HepG2 (cell line): Measurements from ENCODE around the gene NDST1. TPM values are rescaled to one million over a fixed set of nuclear protein-coding genes. Genes with fewer than 3 reads are reported as not detected.

Experiments used
- CBX1 ChIP-seq: IDR thresholded peaks from one replicate; pipeline ENCODE4 v1.6.1; 2016; ENCODE audit warnings: antibody characterized with exemption, low read depth
- DDIT3 ChIP-seq: sonication (generic); formaldehyde crosslinking; IDR thresholded peaks from 2 replicates; pipeline ENCODE4 v1.4.0; 2020; ENCODE audit warnings: mild to moderate bottlenecking, missing genetic modification reagents
- HDAC2 ChIP-seq: sonication (generic); formaldehyde crosslinking; IDR thresholded peaks from 2 replicates; pipeline ENCODE4 v1.4.0; 2020; ENCODE audit warnings: missing genetic modification reagents
- HMGXB4 ChIP-seq, 2 experiments: sonication (generic) in 1 of 2; formaldehyde crosslinking in 1 of 2; IDR thresholded peaks; 2 replicates each; pipeline versions ENCODE4 v1.4.0 to v1.6.1; 2018 to 2020; ENCODE audit warnings: missing genetic modification reagents in 2 of 2, borderline replicate concordance in 1 of 2, low read depth in 1 of 2, mild to moderate bottlenecking in 1 of 2, missing biosample characterization in 1 of 2
- HNRNPLL ChIP-seq: fragments of 200-400 bp; formaldehyde crosslinking; IDR thresholded peaks from 2 replicates; pipeline ENCODE4 v1.6.1; 2017; ENCODE audit warnings: mild to moderate bottlenecking, low read depth, low read length; ENCODE audit not compliant: poor library complexity, severe bottlenecking
- IRF9 ChIP-seq: sonication (generic); formaldehyde crosslinking; IDR thresholded peaks from 2 replicates; pipeline ENCODE4 v1.8.0; 2022; ENCODE audit warnings: missing genetic modification reagents, mild to moderate bottlenecking, borderline replicate concordance
- KDM5A ChIP-seq: fragments of 200-600 bp; sonication (generic); IDR thresholded peaks from 2 replicates; pipeline ENCODE4 v1.7.0; 2018; ENCODE audit warnings: antibody characterized with exemption, mild to moderate bottlenecking, low read length, borderline replicate concordance
- MTA1 ChIP-seq: sonication (generic); formaldehyde crosslinking; IDR thresholded peaks from 2 replicates; pipeline ENCODE4 v1.4.0; 2020; ENCODE audit warnings: missing genetic modification reagents, mild to moderate bottlenecking, borderline replicate concordance
- MTA3 ChIP-seq: sonication (generic); formaldehyde crosslinking; IDR thresholded peaks from 2 replicates; pipeline ENCODE4 v1.4.0; 2020; ENCODE audit warnings: missing genetic modification reagents
- PHF8 ChIP-seq: sonication (generic); formaldehyde crosslinking; IDR thresholded peaks from 2 replicates; pipeline ENCODE4 v1.5.0; 2020; ENCODE audit warnings: missing genetic modification reagents
- PPARG ChIP-seq: conservative IDR thresholded peaks from 2 replicates; pipeline ENCODE4 v1.6.1; 2016; ENCODE audit warnings: missing biosample characterization, missing genetic modification reagents
- RFX1 ChIP-seq: fragments of 450-650 bp; IDR thresholded peaks from 2 replicates; pipeline ENCODE4 v1.6.1; 2017
- SP5 ChIP-seq: IDR thresholded peaks from 2 replicates; pipeline ENCODE4 v1.6.1; 2016; ENCODE audit warnings: low read depth, borderline replicate concordance
- YEATS4 ChIP-seq: sonication (generic); formaldehyde crosslinking; IDR thresholded peaks from 2 replicates; pipeline ENCODE4 v1.4.0; 2020; ENCODE audit warnings: missing genetic modification reagents, borderline replicate concordance
- ZFP82 ChIP-seq: sonication (generic); formaldehyde crosslinking; IDR thresholded peaks from 2 replicates; pipeline ENCODE4 v1.5.1; 2020; ENCODE audit warnings: mild to moderate bottlenecking, missing genetic modification reagents, borderline replicate concordance
- ZNF143 ChIP-seq: sonication (generic); formaldehyde crosslinking; IDR thresholded peaks from 2 replicates; pipeline ENCODE4 v1.4.0; 2020; ENCODE audit warnings: missing genetic modification reagents
- ZNF713 ChIP-seq: sonication (generic); formaldehyde crosslinking; IDR thresholded peaks from 2 replicates; pipeline ENCODE4 v1.4.0; 2020; ENCODE audit warnings: mild to moderate bottlenecking, missing genetic modification reagents
- ZNF737 ChIP-seq: sonication (generic); formaldehyde crosslinking; IDR thresholded peaks from 2 replicates; pipeline ENCODE4 v1.5.0; 2020; ENCODE audit warnings: missing genetic modification reagents, mild to moderate bottlenecking, borderline replicate concordance
- ZNF747 ChIP-seq: sonication (generic); formaldehyde crosslinking; IDR thresholded peaks from 2 replicates; pipeline ENCODE4 v1.8.1; 2023; ENCODE audit warnings: missing genetic modification reagents, mild to moderate bottlenecking, borderline replicate concordance
- polyA plus RNA-seq, 8 experiments: library from polyadenylated mRNA; depleted of rRNA in 3 of 8; stranded (reverse) in 7 of 8; unstranded in 1 of 8; fragments of >200 nt; fragmentation: Illumina TruSeq in 4 of 8; extraction: Trizol in 4 of 8; gene quantifications; 2 replicates each; pipeline versions ENCODE4 v1.2.1 to v1.2.3, GENCODE V29; 2011 to 2016; ENCODE audit warnings: low read depth in 4 of 8, missing spikeins in 1 of 8, mixed read lengths in 1 of 8; ENCODE audit not compliant: insufficient read depth in 1 of 8
- total RNA-seq, 5 experiments: library from RNA; depleted of rRNA; stranded (reverse); fragments of >200 nt; fragmentation: Illumina TruSeq; extraction: Trizol; gene quantifications; 2 replicates each; pipeline ENCODE4 v1.2.3, GENCODE V29; 2016; ENCODE audit warnings: low read depth in 1 of 5
- TF ChIP-seq, protein P1 (sequence below): sonication (generic); formaldehyde crosslinking; IDR thresholded peaks from 2 replicates; pipeline ENCODE4 v1.4.0; 2020; ENCODE audit warnings: mild to moderate bottlenecking, missing genetic modification reagents, borderline replicate concordance
- TF ChIP-seq, protein P2 (sequence below): sonication (generic); formaldehyde crosslinking; IDR thresholded peaks from 2 replicates; pipeline ENCODE4 v1.8.1; 2023; ENCODE audit warnings: missing genetic modification reagents, mild to moderate bottlenecking, borderline replicate concordance

Gene NDST1
- total and polyA plus RNA-seq, 2 of the 13 experiments (the other 11 are each of a cell fraction or from before 2014, with no cell fraction given), result 23.8 to 26.2 TPM

DNA sequence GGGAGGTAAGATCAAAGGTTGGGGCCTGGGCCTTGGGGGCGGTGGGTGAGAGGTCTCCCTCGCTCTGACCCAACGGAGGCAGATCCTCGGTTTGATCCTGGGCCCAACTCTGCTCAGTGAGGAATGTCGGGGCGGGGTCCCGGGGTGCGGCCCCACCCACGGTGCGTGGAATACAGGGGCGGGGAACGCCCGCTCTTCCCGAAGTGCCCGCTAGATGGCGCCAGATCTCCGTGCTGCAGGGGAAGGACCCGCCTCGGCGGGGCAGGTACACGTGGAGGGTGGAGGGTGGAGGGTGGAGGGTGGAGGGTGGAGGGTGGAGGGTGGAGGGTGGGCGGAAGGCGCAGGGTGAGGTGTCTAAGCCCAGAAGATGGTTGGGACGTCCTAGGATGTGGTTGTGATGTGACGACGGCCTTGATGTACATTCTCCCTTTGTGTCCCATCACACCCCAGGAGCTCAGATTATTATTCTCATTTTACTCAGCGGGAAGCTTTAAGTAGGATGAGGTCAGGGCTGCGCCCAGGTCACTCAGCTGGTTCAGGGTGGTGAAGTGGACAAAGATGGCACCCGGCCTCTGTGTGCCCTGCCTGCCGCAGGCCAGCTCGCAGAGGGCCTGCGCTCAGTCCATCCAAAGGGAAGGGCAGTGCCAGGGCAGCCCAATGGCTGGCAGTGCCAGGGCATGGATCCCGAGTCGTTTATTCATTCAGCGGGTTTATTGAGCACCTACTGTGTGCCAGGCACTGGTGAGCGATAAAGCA lies 49.0 kb upstream of the NDST1 start (continued):
- TF ChIP-seq RFX1, result no peak
- TF ChIP-seq, protein P1, sequence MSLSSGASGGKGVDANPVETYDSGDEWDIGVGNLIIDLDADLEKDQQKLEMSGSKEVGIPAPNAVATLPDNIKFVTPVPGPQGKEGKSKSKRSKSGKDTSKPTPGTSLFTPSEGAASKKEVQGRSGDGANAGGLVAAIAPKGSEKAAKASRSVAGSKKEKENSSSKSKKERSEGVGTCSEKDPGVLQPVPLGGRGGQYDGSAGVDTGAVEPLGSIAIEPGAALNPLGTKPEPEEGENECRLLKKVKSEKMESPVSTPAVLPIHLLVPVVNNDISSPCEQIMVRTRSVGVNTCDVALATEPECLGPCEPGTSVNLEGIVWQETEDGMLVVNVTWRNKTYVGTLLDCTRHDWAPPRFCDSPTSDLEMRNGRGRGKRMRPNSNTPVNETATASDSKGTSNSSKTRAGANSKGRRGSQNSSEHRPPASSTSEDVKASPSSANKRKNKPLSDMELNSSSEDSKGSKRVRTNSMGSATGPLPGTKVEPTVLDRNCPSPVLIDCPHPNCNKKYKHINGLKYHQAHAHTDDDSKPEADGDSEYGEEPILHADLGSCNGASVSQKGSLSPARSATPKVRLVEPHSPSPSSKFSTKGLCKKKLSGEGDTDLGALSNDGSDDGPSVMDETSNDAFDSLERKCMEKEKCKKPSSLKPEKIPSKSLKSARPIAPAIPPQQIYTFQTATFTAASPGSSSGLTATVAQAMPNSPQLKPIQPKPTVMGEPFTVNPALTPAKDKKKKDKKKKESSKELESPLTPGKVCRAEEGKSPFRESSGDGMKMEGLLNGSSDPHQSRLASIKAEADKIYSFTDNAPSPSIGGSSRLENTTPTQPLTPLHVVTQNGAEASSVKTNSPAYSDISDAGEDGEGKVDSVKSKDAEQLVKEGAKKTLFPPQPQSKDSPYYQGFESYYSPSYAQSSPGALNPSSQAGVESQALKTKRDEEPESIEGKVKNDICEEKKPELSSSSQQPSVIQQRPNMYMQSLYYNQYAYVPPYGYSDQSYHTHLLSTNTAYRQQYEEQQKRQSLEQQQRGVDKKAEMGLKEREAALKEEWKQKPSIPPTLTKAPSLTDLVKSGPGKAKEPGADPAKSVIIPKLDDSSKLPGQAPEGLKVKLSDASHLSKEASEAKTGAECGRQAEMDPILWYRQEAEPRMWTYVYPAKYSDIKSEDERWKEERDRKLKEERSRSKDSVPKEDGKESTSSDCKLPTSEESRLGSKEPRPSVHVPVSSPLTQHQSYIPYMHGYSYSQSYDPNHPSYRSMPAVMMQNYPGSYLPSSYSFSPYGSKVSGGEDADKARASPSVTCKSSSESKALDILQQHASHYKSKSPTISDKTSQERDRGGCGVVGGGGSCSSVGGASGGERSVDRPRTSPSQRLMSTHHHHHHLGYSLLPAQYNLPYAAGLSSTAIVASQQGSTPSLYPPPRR (CRISPR knock-in tag), result no peak
- no peak for TF ChIP-seq ZNF713 (CRISPR knock-in tag)
- TF ChIP-seq HMGXB4 (CRISPR knock-in tag; IDR thresholded peaks at IDR 0.05; ENCODE audit: borderline replicate concordance in 1 of 2, low read depth in 1 of 2), result peak in 1 of 2 experiments; percentile 40; a peak in 2 of 4 replicates
- no peak for TF ChIP-seq PHF8 (CRISPR knock-in tag)
- TF ChIP-seq MTA3 (CRISPR knock-in tag), result no peak
- TF ChIP-seq KDM5A, result peak; percentile 65
- TF ChIP-seq HDAC2, result peak; percentile 22; the same call in 1 of the 2 replicates
- no peak for TF ChIP-seq ZNF737 (CRISPR knock-in tag)
- TF ChIP-seq SP5 (CRISPR knock-in tag), result peak; percentile 62; the same call in 1 of the 2 replicates
- TF ChIP-seq DDIT3, result no peak
- no peak for TF ChIP-seq IRF9 (CRISPR knock-in tag)
- TF ChIP-seq PPARG, result 0 out of 2 replicates have a peak, but pooled peaks have one; percentile 29
- TF ChIP-seq ZFP82 (CRISPR knock-in tag), result no peak
- no peak for TF ChIP-seq ZNF143 (CRISPR knock-in tag)
- no peak for TF ChIP-seq CBX1
- TF ChIP-seq MTA1, result 0 out of 2 replicates have a peak, but pooled peaks have one; percentile 38
- TF ChIP-seq HNRNPLL, result no peak
- no peak for TF ChIP-seq ZNF747 (CRISPR knock-in tag)
- TF ChIP-seq, protein P2, sequence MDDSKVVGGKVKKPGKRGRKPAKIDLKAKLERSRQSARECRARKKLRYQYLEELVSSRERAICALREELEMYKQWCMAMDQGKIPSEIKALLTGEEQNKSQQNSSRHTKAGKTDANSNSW (CRISPR knock-in tag), result no peak
- TF ChIP-seq YEATS4 (CRISPR knock-in tag), result peak; percentile 61; the same call in 1 of the 2 replicates
